ENCODE results near the gene ZNF791.
"Not testable (repeated sequence)": the region's sequence is repeated elsewhere in the genome, so short reads cannot be mapped to it uniquely, and the experiment has no call there.

ZNF791 gene

DNA sequence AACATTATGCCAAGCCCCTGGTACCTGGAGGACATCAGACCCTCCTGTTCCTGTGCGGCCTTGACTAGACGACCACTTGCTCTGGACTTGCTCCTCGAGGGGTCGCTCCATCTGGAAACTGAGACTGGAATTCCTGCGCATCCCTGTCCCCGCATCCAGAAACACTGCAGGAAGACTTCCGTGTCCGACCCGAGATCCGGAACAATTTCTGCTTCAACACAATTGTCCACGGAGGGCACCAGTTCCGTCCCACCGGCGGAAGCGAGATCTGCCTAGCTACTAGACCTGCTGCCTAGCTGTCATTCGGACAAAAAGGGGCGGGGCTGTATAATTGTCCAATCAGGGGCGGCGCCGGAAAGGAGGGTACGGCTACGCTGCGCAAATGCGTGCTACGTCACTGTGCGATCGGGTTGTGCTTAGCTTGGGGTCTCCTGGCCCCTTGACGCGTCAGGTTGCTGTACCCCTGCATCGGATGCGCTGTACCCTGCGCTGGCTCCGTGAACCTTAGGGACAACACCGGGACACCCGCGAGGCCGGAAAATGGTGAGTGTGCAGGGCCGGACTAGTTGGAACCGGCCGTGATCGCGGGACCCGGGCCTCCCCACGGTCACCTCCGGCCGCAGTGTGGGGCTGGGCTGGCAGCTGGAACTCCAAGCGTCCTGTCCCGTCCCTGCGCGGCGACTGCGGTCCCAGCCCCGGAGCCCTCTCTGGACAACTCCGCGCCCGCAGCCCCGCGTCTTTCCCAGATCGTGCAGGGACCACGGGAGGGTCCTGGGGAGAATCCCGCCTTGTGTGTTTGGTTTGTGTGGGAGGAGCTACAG is at the start of gene ZNF791, which contains the start of gene ZNF490:
ZNF791 (plus strand) TSS at position 381 of the 821 bp plus-strand sequence; CDS start at position 541, 160 bp downstream.
ZNF490 (minus strand) TSS at position 274 of the 821 bp plus-strand sequence; CDS start at position 141, 133 bp downstream.
- DNase-seq, result peak; percentile 96

DNA sequence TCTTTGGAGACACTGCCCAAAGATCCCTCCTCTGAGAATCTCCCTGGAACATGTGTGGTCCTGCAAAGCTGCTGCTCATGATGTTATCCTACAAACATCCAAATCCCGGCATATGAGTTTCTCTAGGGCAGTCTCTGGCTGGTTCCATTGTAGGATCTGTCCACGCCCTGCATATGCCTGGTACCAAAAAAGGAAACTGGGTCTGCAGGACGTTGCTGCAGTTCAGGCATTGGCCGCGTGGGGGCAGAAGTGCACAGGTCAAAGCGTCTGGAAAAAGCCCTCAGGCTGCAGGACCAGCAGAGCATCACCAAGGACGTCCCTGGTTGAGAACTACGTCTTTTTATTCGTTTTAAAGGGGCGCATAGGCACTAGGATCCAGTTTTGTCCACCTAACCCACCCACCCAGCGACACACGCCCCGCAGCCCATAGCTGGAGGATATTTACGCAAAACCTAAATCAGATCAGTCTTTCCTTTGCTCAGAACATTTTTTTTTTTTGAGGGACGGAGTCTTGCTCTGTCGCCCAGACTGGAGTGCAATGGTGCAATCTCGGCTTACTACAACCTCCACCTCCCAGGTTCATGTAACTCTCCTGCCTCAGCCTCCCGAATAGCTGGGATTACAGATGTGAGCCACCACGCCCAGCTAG is 46.6 kb upstream of the ZNF791 start:
- DNase-seq, result peak; percentile 83

DNA sequence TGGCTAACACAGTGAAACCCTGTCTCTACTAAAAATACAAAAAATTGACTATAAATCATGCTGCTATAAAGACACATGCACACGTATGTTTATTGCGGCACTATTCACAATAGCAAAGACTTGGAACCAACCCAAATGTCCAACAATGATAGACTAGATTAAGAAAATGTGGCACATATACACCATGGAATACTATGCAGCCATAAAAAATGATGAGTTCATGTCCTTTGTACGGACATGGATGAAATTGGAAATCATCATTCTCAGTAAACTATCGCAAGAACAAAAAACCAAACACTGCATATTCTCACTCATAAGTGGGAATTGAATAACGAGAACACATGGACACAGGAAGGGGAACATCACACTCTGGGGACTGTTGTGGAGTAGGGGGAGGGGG is 44.3 kb upstream of the ZNF791 start:
- DNase-seq, result not testable (repeated sequence)

DNA sequence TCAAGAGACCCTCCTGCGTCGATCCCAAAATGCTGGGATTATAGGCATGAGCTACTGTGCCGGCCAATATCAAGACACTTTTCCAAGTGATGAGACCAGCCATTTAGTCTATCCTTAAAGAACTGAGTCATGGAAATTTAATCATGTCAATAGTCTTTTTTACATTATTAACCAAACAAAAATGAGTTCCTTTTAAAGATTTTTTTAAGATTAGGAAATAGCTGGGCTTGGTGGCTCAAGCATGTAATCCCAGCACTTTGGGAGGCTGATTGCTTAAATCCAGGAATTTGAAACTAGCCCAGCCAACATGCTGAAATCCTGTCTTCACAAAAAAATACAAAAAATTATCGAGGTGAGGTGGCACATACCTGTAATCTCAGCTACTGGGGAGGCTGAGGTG is 42.8 kb upstream of the ZNF791 start:
- no peak for DNase-seq

DNA sequence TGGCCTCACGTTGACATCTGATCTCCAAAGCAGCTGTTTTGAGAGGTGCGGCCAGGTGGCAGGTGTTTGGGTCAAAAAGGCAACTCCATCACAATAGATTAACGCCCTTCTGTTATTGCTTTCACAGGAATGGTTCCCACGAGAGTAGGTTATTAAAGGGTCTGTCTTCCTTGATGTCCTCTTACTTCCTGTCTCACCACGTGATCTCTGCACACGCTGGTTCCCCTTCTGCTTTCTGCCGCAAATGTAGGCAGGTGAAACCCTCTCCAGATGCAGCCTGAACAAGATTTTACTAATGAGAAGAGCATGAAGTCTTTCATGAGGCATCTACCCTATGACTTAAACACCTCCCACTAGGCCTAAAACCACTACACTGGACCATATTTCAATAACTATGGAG is 36.7 kb upstream of the ZNF791 start:
- DNase-seq, result no peak

DNA sequence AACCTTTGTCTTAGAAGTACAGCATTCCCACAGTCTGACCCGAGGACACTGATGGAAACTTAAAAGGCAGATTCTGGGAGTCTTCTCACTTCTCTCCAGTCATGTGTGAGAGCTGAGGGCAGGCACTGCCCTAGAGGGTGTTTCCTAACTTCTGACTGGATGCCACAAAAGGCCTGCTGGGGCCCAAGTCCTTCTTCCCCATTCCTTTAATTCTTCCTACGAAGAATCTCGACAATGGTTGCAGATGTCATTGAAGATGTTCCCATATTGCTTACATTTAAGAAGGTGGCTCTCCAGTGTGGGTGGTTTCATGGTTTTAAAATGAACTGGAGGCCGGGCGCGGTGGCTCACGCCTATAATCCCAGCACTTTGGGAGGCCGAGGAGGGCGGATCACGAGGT is 32.1 kb upstream of the ZNF791 start:
- no peak for DNase-seq

DNA sequence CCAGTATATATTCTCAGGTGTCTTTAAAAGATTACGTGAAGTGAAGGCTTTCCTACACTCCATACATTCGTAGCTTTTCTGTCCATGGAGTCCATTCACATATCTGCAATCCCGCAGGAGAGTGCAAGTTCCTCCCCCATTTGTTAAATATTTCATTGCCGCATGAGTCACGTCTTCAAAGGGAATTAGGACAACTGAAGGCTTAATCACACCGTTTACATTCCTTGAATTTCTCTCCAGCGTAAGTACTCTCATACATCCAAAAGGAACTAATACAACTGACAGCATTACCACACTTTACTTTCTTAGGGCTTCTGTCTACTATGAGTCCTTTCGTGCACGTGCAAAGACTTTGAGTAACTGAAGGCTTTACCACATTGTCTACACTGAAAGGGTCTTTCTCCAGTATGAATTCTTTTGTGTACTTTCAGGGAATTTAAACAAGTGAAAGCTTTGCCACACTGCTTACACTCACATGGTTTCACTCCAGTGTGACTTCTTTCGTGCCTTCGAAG is 30.5 kb upstream of the ZNF791 start:
- no peak for DNase-seq

DNA sequence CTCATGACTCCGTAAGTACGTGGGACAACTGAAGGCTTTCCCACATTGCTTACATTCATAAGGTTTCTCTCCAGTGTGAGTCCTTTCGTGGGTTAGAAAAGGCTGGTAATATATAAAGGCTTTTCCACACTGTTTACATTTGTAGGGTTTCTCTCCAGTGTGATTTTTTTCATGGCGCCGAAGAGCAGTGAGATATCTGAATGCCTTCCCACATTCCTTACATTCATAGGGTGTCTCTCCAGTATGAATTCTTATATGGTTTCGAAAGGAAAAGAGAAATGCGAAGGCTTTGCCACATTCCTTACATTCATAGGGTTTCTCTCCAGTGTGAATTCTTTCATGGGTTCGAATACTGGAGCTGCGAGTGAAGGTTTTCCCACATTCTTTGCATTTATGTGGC is 29.6 kb upstream of the ZNF791 start:
- no peak for DNase-seq

DNA sequence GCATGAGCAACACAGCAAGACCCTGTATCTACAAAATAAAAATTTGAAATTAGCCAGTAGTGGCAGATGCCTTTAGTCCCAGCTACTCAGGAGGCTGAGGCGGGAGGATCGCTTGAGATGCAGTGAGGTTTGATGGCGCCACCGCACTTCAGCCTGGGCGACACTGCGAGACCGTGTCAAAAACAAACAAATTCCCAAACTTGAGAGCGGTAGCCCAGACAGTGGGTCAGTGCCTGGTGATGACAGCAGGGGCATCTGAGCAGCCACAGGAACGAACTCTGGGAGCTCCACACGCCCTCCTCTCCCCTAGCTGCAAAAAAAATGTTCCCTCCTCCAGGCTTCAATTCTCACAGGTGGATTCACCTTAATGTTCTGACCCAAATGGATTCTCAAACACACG is 14.2 kb upstream of the ZNF791 start:
- no peak for DNase-seq

DNA sequence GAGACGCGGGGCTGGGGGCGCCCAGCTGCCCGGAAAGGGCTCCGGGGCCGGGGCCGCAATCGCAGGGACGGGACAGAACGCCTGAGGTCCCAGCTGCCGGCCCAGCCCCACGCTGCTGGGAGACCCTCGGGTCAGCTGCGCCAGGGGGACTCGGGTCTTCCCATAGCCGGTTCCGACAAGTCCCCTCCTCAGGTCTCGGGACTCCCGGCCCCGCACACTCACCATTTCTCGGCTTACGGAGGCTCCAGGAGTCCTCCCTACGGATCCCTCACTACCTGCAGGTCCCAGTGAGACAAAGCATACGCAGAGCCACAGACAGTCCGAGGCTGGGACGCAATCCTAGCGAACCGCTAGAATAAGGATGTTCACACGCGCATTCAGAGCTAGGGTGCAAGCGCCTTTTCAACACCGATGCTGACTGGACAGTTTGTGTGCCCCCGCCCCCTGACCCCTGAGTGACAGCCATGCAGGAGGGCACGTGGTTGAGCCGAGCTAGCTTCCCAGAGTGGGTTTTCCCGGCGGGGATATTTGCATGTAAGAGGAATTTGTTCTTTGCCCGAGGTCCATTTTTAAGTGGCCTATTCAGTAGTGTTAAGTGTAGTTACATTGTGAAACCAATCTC is 13.7 kb upstream of the ZNF791 start:
- no peak for DNase-seq

DNA sequence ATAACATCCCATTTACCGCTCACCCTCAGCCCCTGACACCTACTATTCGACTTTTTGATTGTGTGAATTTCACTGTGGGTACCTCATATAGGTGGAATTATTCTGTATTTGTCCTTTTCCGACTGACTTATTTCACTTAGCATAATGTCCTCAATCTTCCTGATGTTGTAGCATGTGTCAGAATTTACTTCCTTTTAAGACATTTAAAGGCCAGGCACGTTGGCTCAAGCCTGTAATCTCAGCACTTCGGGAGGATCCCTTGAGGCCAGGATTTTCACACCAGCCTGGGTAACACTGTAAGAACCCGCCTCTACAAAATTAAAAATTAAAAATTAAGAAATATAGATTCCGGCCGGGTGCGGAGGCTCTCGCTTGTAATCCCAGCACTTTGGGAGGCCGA is 13.1 kb upstream of the ZNF791 start:
- DNase-seq, result no peak

DNA sequence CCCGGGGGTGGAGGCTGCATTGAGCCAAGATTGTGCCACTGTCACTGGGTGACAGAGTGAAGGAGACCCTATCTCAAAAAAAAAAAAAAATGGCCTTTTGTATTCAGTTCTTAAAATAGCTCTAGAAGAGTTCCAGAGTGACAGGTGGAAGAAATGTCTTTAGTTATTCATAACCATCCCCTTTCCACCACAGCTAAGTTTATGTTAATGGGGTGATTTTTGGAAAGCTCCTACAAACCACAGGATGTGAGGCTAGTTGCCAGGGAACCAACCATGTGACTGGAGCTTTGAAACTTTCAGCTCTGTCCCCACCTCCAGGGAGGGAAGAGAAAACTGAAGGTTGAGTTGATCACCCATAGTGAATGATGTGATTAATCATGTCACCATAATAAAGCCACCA is 7.0 kb upstream of the ZNF791 start:
- no peak for DNase-seq

DNA sequence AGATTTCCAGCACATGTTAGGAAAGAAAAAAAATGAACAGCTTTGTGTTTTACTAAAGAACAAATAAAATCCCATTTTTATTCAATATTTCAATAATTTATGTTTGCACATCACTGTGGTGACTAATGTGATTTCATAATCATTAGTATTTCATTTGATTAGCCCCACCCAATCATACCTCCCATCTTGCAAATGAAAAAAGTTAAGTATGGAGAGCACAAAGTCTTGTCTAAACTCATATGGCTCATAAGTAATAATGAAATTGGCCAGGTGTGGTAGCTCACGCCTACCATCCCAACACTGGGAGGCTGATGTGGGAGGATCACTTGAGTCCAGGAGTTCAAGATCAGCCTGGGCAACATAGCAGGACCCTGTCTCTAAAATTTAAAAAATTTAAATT is 3.9 kb upstream of the ZNF791 start:
- DNase-seq, result no peak

DNA sequence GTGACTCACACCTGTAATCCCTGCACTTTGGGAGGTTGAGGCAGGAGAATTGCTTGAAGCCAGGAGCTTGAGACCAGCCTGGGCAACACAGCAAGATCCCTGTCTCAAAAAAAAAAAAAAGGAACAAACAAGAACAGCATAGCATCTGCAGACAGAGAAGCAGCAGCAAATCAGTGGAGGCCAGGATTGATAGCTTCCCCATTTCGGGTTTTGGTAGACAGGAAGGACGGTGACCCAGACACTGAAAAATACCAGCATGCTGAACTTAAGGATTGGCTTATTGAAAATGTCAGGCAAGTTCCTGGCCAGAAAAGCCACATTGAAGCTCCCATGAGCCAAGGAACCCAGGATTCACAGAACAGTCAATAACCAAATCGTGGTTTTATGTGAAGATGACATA is 3.1 kb upstream of the ZNF791 start:
- no peak for DNase-seq

DNA sequence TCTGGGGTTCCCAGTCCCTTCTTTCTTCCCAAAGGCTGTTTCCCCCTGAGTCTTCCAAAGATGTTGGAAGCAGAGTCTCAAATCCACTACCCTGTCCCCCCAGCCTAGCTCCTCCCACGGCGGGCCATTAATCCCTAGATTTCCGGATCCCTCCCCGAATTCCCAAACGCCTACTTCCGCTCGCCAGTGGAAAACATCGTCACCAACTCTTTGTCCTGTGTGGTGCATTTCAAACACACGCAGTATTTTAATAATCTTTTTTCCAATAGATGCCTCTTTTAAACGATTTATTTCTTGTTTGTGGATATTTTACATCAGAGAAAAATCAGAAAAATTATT is 610 bp downstream of the ZNF791 start:
- DNase-seq, result peak; percentile 30

DNA sequence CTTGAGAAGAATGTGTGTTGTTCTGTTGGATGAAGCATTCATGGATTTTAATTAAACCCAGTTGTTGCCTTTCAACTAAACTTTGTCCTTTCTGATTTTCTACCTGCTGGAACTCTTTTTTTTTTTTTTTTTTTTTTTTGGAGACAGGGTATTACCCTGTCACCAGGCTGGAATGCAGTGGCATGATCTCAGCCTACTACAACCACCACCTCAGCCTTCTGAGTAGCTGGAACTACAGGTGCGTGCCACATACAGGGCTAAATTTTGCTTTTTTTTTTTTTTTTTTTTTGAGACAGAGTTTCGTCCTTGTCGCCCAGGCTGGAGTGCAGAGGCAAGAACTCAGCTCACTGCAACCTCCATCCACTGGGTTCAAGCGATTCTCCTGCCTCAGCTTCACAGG is 6.9 kb downstream of the ZNF791 start:
- no peak for DNase-seq

DNA sequence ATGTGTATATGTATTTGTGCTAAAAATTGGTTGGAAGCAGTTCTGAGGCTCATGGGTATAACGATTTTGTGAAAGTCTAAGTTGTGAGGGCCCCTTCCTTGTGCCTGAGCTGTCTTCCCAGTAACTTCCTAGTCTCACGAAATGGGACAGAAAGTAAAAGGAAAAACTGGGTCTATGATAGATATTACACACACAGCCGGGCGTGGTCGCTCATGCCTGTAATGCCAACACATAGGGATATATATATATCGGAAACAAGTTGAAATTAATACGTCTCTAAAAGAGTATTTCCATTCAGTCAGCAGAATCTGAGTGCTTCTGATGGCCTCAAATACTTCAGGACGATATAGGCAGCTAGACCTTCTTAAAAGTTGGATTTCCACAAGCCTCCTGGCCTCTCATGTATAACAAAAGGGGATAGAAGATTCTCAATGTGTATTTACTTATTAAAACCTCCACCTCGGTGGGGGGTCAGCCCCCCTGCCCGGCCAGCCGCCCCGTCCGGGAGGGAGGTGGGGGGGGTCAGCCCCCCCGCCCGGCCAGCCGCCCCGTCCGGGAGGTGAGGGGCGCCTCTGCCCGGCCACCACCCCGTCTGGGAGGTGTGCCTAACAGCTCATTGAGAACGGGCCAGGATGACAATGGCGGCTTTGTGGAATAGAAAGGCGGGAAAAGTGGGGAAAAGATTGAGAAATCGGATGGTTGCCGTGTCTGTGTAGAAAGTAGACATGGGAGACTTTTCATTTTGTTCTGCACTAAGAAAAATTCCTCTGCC is 10.7 kb downstream of the ZNF791 start:
- not testable (repeated sequence) for DNase-seq

DNA sequence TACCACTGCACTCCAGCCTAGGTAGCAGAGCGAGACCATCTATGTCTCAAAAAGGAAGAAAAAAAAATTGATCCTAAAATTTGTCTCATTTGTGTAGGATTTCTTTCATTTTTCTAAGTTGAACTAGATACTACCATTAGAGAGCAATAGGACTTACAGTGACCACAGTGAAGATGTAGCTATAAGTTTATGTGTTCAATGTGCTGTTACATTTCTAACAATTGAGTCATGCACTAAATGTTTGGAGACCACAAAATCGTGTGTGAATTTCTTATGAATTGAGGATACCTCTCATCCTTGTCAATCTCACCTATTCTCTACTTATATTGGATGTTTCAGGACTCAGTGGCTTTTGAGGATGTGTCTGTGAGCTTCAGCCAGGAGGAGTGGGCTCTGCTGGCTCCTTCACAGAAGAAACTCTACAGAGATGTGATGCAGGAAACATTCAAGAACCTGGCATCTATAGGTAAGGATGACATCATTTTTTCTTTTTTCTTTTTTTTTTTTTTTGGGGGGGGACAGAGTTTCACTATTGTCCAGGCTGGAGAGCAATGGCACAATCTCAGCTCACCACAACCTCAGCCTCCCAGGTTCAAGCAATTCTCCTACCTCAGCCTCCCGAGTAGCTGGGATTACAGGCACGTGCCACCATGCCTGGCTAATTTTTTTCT is 12.8 kb downstream of the ZNF791 start:
- no peak for DNase-seq

DNA sequence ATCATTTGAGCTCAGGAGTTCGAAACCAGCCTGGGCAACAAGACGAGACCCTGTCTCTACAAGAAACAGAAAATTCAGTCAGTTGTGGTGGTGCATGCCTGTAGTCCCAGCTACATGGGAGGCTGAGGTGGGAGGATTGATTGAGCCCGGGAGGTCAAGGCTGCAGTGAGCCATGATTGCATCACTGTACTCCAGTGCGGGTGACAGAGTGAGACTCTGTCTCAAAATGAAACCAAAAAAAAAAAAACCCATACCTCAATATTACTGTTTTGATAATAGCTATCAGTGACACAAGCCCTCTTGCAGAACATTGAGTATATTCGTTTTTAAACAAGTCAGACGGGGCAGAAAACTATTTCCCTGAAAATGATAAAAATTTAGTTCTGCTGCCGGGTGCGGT is 16.2 kb downstream of the ZNF791 start:
- DNase-seq, result no peak

DNA sequence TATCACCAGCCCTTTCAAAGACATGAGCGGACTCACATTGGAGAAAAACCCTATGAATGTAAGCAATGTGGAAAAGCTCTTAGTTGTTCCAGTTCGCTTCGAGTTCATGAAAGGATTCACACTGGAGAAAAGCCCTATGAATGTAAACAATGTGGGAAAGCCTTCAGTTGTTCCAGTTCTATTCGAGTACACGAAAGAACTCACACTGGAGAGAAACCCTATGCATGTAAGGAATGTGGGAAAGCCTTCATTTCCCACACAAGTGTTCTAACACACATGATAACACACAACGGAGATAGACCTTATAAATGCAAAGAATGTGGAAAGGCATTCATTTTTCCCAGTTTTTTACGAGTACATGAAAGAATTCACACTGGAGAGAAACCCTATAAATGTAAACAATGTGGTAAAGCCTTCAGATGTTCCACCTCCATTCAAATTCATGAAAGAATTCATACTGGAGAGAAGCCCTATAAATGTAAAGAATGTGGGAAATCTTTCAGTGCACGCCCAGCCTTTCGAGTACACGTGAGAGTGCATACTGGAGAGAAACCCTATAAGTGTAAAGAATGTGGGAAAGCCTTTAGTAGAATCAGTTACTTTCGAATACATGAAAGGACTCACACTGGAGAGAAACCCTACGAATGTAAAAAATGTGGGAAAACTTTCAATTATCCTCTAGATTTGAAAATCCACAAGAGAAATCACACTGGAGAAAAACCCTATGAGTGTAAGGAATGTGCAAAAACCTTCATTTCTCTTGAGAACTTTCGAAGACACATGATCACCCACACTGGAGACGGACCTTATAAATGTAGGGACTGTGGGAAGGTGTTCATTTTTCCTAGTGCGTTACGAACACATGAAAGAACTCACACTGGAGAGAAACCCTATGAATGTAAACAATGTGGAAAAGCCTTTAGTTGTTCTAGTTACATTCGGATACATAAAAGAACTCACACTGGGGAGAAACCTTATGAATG is 17.6 kb downstream of the ZNF791 start:
- DNase-seq, result no peak

DNA sequence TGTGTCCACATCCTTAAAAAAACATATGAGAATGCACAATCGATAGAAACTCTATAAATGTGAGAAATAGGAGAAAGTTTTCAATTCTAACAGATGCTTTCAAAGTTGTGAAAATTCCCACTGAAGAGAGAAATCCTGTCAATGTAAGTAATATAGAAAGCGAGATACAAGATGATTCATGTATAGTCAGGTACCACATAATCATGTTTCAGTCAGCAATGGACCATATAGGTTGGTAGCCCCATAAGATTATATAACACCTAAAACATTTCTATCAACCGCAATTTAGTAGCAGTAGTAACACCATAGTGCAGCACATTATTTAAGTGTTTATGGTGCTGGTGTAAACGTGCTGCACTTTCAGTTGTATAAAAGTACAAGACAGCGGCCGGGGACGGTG is 18.5 kb downstream of the ZNF791 start:
- DNase-seq, result no peak

All from NCI-H1048 (cell line).